Activated T-helper 1 cell treated with anti-CD3 and anti-CD28 coated beads, Interleukin-12 subunit alpha, Interleukin-12 subunit beta, Interleukin-2, Interleukin-4 antibody, amounts not matched to agents 30 ng/mL and 10 ng/mL and 1 ng/mL, durations not matched to agents 14 hours and 24 hours and 36 hours (primary cell): Measurements from ENCODE around the gene ZNF814. TPM values are rescaled to one million over a fixed set of nuclear protein-coding genes. Genes with fewer than 3 reads are reported as not detected.
"Not testable (repeated sequence)": the region's sequence is repeated elsewhere in the genome, so short reads cannot be mapped to it uniquely, and the experiment has no call there.

ENCODE experiments used
- DNase-seq: peaks from one replicate; pipeline ENCODE4 v3.0.0; 2021; ENCODE audit warnings: low spot score
- H3K27ac Mint-ChIP-seq: one replicate; pipeline ENCODE4 v1.8.0; 2021; ENCODE audit warnings: mild to moderate bottlenecking, mixed read lengths
- H3K27me3 Mint-ChIP-seq: one replicate; pipeline ENCODE4 v1.8.0; 2022; ENCODE audit warnings: mild to moderate bottlenecking, moderate library complexity, mixed read lengths; ENCODE audit not compliant: insufficient read depth
- H3K36me3 Mint-ChIP-seq: one replicate; pipeline ENCODE4 v1.8.0; 2021; ENCODE audit warnings: low read depth, mixed read lengths
- H3K4me1 Mint-ChIP-seq: one replicate; pipeline ENCODE4 v1.8.0; 2021; ENCODE audit warnings: low read depth, mixed read lengths
- H3K4me3 Mint-ChIP-seq: one replicate; pipeline ENCODE4 v1.8.0; 2021; ENCODE audit warnings: mild to moderate bottlenecking, moderate library complexity, mixed read lengths
- H3K9me3 Mint-ChIP-seq: one replicate; pipeline ENCODE4 v1.8.0; 2021; ENCODE audit warnings: mixed read lengths
- intact Hi-C: fragments of 100-400 bp; cut with micrococcal nuclease; formaldehyde crosslinking; loops from one replicate; pipeline ENCODE4 v1.15.1; 2024
- total RNA-seq: library from RNA; stranded (reverse); gene quantifications from 2 replicates; pipeline ENCODE4 v1.2.3, GENCODE V29; 2022

ZNF814 gene
- total RNA-seq, 1 donor from 2014 or later = 14.1 TPM

DNA sequence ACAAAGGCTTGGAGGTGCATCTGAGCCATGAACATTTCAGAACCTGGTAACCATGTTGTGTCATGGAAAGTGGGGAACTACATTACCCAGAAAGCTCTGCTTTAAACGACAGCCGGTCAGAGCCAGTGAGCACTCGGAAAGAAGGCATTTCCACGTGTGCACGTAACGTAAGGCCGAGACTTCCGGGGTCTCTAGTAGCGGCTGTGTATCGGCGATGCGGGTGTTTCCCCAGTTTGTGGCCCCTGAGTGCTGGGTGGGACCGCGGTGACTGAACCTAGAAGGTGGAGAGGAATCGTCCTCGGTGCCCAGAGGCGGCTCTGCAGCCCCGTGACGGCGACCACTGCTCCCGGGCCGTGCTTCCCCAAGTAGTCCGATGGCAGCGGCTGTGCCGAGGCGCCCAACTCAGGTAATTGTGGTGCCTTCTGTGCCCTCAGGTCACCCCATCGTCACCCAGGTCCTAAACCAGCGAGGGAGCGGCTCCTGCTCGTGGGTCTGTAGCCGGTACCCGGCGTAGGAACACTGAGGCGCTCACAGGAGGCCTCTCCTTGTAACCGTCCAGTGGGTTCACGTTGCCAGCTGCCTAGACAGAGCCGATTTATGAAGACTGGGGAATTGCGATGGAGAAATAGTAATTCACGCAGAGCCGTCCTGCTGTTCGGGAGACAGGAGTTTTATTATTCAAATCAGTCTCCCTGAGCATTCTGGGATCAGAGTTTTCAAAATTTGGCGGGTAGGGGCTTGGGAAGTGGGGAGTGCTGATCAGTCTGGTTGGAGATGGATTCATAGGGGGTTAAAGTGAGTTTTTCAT, 39.0 kb downstream of the ZNF814 start, which contains the start of gene ZNF587:
ZNF587 (plus strand) TSS at position 194 of the 808 bp plus-strand sequence; CDS start at position 374, 180 bp downstream.
- intact Hi-C loops = loop anchor here (1.0 kb wide), 4 partner anchors 31 to 415 kb away; partner anchors contain the start of genes ZNF552, ZNF749 and ZNF776
- peaks cover 20% of the 10 kb centered on the region for H3K9me3 Mint-ChIP-seq
- H3K36me3 Mint-ChIP-seq = peaks cover 48% of the 10 kb centered on the region

DNA sequence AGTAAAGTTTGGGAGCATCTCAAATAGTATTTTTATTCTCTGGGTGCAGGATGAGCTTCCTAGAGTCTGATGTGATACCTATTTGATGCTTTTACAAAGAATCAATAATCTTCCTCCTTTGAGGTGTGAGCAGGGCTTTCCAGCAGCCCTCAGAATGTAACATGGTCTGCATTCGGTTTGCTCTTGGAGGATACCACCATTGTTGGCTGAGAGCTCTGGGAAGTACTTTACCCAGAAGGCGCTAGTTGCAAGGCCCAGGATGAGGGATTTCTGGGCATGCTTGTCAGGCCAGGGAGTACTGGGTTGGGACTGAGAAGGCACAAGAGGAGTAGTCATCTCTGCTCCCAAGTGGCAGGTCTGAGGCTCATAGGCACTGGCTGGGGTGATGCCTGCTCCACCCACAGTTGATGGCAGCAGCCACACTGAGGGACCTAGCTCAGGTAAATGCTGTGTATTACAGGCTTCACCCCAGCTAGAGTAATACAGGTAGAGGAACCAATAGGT, 39.6 kb downstream of the ZNF814 start:
- H3K27me3 Mint-ChIP-seq, DNase-seq: not testable (repeated sequence)
- intact Hi-C loops = loop anchor here (1.0 kb wide), 3 partner anchors 30 to 414 kb away; partner anchors contain the start of genes ZNF552 and ZNF749
- H3K4me3 Mint-ChIP-seq = peak overlapping the region; percentile 92
- peaks cover 17% of the 10 kb centered on the region for H3K4me1 Mint-ChIP-seq
- H3K9me3 Mint-ChIP-seq = peaks cover 20% of the 10 kb centered on the region
- H3K36me3 Mint-ChIP-seq = peaks cover 49% of the 10 kb centered on the region
- peak overlapping the region; percentile 29 for H3K27ac Mint-ChIP-seq

More for the DNA sequence above, 39.0 kb downstream of the ZNF814 start, which contains the start of gene ZNF587:
- not testable (repeated sequence) for H3K27me3 Mint-ChIP-seq
- DNase-seq = peak; percentile 72
- Mint-ChIP-seq H3K27ac (peak within 1 kb of the TSS; percentile 93), H3K4me3 (peak within 1 kb of the TSS; percentile 92), H3K4me1 (peaks cover 17% of the 10 kb centered on the region)

DNA sequence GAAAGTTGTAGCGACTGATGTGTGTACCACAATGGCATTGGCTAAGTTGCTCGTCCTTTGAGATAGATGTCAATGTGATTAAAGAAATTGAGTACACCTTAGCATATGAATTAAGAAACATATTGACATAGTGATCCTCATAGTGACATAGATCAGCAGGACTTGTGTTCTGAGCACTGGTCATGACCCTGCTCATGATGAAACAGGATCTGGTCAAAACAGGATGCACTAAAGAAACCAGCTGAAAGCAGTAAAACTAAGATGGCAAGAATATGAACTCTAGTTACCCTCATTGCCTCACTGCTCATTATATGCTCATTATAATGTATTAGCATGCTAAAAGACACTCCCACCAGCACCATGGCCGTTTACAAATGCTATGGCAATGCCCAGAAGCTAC, 41.7 kb downstream of the ZNF814 start:
- peaks cover 17% of the 10 kb centered on the region for H3K4me1 Mint-ChIP-seq
- DNase-seq = not testable (repeated sequence)

DNA sequence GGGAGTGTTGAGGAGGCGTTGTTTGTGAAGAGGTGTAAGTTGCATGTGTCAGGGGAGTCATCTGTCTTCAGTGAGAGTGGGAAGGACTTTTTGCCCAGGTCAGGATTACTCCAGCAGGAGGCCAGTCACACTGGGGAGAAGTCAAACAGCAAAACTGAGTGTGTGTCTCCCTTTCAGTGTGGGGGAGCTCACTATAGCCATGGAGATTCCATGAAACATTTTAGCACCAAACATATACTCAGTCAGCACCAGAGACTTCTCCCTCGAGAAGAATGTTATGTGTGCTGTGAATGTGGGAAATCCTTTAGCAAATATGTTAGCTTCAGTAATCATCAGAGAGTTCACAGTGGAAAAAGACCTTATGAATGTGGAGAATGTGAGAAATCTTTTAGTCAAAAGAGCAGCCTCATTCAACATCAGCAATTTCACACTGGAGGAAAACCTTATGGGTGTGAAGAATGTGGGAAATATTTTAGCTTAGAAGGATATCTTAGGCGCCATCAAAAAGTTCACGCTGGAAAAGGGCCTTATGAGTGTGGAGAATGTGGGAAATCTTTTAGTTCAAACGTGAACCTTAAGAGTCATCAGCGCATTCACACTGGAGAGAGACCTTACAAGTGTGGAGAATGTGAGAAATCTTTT, 47.6 kb downstream of the ZNF814 start:
- Mint-ChIP-seq H3K4me1 (peaks cover 17% of the 10 kb centered on the region), H3K27me3 (no peaks in the 10 kb centered on the region), H3K4me3 (no peak overlapping the region), H3K36me3 (peaks cover 57% of the 10 kb centered on the region), H3K27ac (peak overlapping the region; percentile 40), H3K9me3 (no peaks in the 10 kb centered on the region)
- no peak for DNase-seq
- intact Hi-C loops = no loop called here

More for the DNA sequence above, 41.7 kb downstream of the ZNF814 start:
- H3K9me3 Mint-ChIP-seq, H3K27ac Mint-ChIP-seq, H3K4me3 Mint-ChIP-seq, intact Hi-C loops, H3K27me3 Mint-ChIP-seq: not testable (repeated sequence)
- peaks cover 47% of the 10 kb centered on the region for H3K36me3 Mint-ChIP-seq

DNA sequence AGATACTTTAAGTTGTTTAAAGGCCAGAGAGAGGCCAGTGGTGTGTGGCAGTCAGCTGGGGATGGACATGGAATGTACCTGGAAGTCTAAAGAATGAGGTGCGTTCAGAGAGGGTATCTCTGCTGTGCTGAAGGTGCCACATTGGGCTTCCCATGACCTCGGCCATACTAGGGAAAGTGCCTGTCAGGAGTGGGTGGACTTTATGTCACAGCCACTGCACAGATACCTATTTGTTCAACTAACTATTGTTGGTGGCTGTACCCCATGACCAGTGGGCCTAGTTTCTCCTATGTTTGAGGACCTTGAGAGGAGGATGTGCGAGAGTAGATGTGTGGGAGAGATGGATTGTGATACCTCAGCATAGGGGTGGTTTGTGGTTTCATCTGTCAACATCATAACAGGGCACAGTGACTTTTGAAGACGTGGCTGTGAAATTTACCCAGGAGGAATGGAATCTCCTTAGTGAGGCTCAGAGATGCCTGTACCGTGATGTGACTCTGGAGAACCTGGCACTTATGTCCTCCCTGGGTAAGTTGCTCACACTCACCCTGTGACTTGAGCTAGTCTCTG, 50.1 kb downstream of the ZNF814 start:
- Mint-ChIP-seq H3K36me3 (peaks cover 43% of the 10 kb centered on the region), H3K27ac (peak overlapping the region; percentile 52), H3K4me1 (peaks cover 17% of the 10 kb centered on the region), H3K4me3 (peak overlapping the region; percentile 43)
- H3K9me3 Mint-ChIP-seq, DNase-seq, intact Hi-C loops, H3K27me3 Mint-ChIP-seq: not testable (repeated sequence)

DNA sequence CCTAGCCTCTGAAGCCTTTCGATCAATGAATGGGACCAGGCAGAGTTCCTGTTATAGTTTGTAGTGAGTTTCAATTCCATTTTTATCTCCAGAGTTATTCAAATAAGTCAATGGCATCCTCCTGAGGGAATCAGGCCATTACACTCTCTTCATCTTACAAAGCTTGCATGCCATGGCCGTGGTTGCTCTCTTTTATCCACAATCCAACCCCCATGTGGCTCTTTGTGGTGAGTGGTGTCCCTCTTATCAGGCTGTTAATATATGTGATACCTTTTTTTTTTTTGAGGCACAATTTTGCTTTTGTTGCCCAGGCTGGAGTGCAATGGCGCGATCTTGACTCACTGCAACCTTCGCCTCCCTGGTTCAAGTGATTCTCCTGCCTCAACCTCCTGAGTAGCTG, 51.8 kb downstream of the ZNF814 start:
- H3K27ac Mint-ChIP-seq, DNase-seq, H3K27me3 Mint-ChIP-seq, H3K4me3 Mint-ChIP-seq, intact Hi-C loops, H3K9me3 Mint-ChIP-seq: not testable (repeated sequence)
- peaks cover 35% of the 10 kb centered on the region for H3K36me3 Mint-ChIP-seq
- peaks cover 17% of the 10 kb centered on the region for H3K4me1 Mint-ChIP-seq

DNA sequence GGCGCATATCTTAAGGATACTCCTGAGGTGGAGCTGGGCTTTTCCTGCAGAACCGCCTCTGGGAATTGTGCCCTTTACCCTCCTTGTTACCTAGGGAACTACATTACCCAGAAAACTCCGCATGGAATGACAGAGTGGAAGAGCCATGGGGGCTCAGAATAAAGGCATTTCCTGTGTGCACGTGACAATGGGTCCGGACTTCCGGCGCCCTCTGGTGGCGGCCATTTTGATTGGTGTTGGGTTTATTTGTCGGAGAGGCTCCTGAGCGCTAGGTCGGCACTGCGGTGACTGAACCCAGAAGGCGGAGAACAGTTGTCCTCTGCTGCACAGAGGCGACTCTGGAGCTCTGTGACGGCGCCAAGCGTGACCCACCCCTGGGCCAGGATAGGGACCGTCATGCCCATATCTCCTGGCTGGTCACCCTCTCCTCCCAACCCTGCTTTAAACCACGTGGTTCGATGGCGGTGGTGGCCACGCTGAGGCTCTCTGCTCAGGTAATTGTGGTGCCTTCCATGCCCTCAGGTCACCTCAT, 58.7 kb downstream of the ZNF814 start, which contains the start of gene ZNF587B:
ZNF587B (plus strand) TSS at position 229 of the 532 bp plus-strand sequence; CDS start at position 459, 230 bp downstream.
- Mint-ChIP-seq H3K9me3 (no peaks in the 10 kb centered on the region), H3K27me3 (no peaks in the 10 kb centered on the region), H3K36me3 (peaks cover 40% of the 10 kb centered on the region), H3K4me1 (no peaks in the 10 kb centered on the region), H3K27ac (no peak within 1 kb of the TSS), H3K4me3 (no peak within 1 kb of the TSS)
- intact Hi-C loops = no loop called here
- no peak for DNase-seq

DNA sequence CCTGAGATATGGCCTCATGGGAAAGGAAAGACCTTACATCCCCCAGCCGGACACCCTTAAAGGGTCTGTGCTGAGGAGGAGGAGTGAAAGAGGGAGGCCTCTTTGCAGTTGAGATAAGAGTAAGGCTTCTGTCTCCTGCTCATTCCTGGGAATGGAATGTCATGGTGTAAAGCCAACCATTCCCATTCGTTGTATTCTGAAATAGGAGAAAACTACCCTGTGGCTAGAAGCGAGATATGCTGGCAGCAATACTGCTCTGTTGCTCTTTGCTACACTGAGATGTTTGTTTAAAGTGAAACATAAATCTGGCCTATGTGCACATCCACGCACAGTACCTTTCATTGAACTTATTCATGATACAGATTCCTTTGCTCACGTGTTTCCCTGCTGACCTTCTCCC, 59.5 kb downstream of the ZNF814 start:
- Mint-ChIP-seq H3K27ac (no peak overlapping the region), H3K27me3 (no peaks in the 10 kb centered on the region), H3K9me3 (no peaks in the 10 kb centered on the region), H3K36me3 (peaks cover 44% of the 10 kb centered on the region), H3K4me3 (no peak overlapping the region), H3K4me1 (peaks cover 4% of the 10 kb centered on the region)
- intact Hi-C loops = no loop called here
- no peak for DNase-seq

DNA sequence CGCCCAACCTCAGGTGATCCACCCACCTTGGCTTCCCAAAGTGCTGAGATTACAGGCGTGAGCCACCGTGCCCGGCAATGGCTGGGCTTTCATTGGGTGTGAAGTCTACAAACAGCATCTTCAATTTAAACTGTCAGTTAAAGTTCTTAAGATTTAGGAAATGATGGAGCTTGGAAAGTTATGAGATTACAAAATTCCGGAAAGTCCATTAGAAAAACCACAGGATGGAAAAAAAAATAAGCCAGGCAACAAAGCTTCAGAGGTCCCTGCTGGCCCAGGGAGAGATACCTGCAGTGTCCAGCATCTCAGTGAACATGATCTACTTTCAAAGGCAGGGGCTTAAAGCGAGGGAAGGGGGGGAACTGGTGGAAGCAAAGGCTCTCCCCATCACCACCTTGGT, 63.3 kb downstream of the ZNF814 start:
- Mint-ChIP-seq H3K9me3 (no peaks in the 10 kb centered on the region), H3K27ac (no peak overlapping the region), H3K36me3 (peaks cover 51% of the 10 kb centered on the region), H3K4me3 (no peak overlapping the region), H3K27me3 (no peaks in the 10 kb centered on the region), H3K4me1 (peaks cover 29% of the 10 kb centered on the region)
- no peak for DNase-seq
- intact Hi-C loops = no loop called here

DNA sequence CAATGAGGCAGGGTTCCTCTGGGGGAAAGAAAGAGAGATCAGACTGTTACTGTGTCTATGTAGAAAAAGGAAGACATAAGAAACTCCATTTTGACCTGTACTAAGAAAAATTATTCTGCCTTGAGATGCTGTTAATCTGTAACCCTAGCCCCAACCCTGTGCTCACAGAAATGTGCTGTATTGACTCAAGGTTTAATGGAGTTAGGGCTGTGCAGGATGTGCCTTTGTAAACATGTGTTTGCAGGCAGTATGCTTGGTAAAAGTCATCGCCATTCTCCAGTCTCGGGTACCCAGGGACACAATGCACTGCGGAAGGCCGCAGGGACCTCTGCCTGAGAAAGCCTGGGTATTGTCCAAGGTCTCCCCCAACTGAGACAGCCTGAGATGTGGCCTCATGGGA, 65.2 kb downstream of the ZNF814 start:
- H3K36me3 Mint-ChIP-seq = peaks cover 45% of the 10 kb centered on the region
- H3K27ac Mint-ChIP-seq, DNase-seq, H3K27me3 Mint-ChIP-seq, H3K4me3 Mint-ChIP-seq, H3K9me3 Mint-ChIP-seq, intact Hi-C loops: not testable (repeated sequence)
- H3K4me1 Mint-ChIP-seq = peaks cover 38% of the 10 kb centered on the region

DNA sequence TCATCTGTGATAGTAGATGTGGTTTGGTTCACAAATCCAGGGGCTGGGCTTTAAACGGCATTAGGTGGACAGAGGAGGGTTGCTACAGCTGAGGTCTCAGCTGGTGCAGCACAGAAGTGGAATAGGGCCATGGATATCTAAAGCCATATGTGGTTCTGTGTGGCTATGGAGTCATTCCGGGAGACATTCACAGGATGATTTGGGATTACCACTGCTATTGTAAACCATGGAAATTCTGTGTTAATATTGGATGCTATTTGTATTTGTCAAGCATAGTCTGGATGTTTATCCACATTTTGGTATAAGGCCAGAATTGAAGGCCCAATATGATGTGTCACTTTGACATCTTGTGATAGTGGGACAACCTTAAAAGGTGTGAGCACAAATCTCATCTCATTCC, 65.7 kb downstream of the ZNF814 start:
- H3K27me3 Mint-ChIP-seq, H3K4me3 Mint-ChIP-seq, H3K9me3 Mint-ChIP-seq, intact Hi-C loops, DNase-seq, H3K27ac Mint-ChIP-seq: not testable (repeated sequence)
- H3K4me1 Mint-ChIP-seq = peaks cover 42% of the 10 kb centered on the region
- H3K36me3 Mint-ChIP-seq = peaks cover 44% of the 10 kb centered on the region

DNA sequence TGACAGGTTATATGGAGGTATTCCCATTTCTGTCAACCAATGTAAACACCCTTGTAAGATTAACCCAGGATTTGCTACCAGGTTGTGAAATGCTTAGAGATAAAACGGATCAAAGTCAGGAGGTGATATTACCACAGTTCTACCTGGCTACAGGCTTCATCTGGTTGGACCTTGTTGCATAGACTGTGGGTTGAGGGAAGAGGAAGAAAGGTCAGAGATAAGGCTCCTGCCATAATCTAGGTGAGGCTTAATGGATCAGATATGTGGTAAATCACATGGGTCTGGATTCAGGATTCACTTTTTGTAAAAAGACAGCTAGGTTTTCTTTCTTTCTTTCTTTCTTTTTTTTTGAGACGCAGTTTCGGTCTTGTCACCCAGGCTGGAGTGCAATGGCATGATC, 67.3 kb downstream of the ZNF814 start:
- H3K36me3 Mint-ChIP-seq = peaks cover 36% of the 10 kb centered on the region
- H3K9me3 Mint-ChIP-seq, H3K4me3 Mint-ChIP-seq, H3K27ac Mint-ChIP-seq, DNase-seq, H3K27me3 Mint-ChIP-seq, intact Hi-C loops: not testable (repeated sequence)
- peaks cover 42% of the 10 kb centered on the region for H3K4me1 Mint-ChIP-seq
